Activated CD8-positive, alpha-beta memory T cell treated with anti-CD3 and anti-CD28 coated beads, Interleukin-2, amount 50 U/mL, for 48 hours (primary cell): ENCODE measurements around the gene IKZF2.

Experiments
- DNase-seq: peaks from one replicate; pipeline ENCODE4 v3.0.0-alpha.2; 2020

The IKZF2 gene

DNA sequence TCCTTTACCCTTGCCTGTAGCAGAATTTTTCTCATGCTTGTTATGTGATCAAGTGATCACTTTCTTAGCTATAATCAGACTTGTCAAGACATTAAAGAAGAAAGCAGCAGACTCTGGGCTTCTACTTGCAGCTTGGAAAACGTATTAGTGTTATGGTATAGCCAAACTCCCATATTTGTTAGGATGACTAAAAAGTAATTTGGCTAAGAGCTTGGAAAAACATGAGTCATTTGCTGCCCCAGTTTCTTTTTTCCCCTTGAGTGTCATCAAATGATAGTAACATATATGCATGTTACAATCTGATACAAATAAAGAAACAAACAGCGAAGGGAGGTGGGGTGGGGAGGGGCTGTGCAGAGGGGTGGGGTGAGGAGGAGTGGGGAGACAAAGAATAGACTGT, 155.5 kb downstream of the IKZF2 start:
- no peak for DNase-seq

DNA sequence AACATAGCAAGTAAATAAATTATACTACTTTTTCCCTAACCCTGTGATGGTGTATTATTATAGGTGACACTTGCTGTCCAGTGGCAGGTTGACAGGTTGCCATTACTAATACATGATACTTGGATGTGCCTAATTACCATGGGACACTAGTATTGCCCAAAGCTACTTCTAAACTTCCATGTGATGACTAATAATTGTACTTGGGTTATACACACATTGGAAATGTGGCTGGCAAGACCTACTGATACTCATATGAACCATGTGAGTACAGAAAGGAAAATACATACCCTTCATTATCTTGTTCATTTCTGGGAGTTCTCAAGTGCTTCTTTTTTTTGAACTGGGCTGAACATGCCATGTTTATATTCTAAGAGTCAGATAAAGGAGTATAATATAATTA, 156.4 kb downstream of the IKZF2 start:
- no peak for DNase-seq

DNA sequence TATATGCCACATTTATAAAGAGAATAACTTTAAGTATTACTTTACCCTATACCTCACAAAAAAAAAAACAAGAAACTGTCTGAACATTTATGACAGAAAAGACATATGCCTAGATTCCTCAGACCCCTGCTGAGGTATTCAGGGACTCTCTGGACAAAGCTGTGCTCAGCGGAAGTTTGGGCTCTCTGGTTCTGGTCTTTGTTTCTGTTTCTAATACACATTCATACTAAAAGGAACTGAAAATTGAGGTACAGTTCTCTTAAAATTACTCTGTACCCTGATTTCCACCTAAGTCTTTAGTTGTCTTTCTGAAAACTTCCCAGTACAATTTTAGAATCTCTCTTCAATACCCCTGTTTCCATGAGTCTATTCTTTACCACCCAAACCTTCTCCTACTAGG, 160.3 kb downstream of the IKZF2 start:
- DNase-seq: no peak

DNA sequence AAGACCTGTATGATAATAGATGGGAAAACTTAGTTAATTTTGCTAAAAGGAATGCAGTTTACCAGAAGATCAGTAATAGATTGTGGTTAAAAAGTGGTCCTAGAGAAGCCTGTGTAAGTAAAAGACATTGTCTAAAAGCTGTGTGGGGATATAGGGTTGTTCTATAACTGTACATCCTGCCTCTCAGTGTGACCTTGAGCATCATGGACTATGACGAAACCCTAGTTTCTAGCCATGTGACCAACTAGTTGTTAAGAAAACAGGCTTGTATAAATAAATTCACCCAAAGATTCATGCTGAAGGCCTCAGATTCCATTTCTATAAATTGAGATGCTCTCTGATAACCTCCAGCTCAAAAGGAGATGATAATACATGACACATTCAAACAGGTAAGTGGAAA, 160.7 kb downstream of the IKZF2 start:
- no peak for DNase-seq

DNA sequence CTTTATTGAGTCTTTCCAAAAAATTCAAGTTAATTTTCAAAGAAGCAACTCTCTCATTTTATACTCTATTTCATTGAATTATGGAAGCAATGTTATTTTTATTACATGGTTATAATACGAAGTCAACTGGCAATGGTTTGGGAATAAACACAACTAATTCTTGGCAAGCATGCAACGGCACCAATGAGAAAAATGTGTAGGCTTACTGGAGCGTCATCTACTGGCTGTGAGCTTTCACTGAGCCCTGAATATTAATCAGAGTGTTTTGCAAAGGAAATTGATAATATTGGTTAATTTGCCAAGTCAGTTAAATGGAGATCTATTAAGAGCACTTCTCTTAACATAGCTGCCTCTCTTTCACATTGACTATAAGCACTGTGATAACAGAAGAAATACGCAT, 163.9 kb downstream of the IKZF2 start:
- no peak for DNase-seq

DNA sequence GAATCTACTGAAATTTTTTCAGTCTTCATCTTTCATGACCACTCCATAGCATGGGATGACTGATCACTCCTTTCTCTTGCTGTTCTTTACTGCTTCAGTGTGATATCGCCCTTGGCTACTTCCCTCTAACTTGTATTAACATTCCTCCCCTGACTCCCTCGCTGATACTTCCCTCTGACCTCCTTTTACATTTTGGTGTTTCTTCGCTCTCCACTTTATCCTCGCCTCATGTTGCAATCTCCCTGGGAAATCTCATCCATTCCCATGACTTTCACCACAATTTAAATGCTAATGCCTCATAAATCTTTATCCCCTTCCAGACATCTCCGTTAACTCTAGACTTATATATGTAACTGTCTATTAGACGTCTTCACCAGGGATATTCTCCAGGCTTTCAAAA, 167.3 kb downstream of the IKZF2 start:
- DNase-seq: no peak

DNA sequence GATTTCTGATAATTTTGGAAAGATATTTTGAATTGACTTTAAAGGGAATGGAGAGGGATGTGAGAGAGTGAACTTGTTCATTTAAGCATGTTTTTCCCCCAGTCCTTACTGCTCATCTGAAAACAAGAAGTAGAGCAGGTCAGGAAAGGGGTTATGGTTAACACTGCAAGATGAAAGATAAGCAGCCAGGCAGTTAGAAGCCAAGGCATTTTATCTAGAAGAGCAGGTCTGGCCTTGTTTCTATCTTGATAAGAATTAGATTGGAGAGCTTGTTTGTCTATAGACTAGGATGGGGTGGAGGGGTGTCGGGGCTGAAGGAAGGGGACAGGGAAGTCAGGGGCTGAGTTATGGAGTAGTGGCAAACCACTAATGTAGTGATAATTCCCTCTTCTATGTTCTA, 171.6 kb downstream of the IKZF2 start:
- no peak for DNase-seq

DNA sequence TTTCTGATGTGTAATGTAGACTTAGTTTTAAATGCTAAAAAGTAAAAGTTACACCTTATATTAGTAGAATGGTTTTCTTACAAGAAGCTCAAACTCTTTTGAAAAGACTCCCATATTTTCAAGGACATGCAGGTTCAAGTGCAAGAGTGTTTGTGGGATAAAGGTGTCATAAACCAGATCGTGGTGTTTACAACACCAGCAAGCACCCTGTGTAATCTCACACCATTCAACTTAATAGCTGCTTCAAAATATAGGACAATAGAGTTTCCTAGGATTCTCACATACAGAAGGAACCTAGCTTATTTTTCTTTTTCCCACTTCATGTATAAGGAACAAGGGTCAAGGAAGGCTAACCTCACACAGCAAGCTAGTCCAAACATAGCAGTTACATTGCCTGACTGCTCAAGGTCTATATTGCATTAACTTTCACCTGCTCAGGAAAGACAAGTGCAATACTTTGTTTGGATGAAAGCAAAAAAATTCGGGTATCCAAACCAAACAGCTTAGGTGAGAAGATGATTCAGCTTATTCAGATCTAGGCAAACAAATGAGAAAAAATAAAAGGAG, 172.3 kb downstream of the IKZF2 start:
- no peak for DNase-seq

DNA sequence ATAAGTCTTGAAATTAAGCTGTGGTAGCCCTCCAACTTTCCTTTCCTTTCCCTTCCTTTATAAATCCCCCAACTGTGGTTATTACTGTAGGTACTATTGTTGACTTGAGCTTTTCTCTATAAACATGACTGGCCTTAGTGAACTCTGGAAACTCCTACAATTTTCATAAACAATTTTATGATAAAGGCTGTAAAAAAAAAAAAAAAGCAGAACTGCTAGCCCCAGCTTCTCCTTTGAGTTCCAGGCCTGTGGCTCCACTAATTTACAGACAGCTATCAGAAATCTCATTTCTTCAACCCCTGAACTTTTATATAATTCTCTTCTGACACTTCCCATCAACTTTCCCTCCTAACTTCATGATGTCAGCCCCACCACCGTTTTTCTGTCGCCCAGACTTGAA, 174.3 kb downstream of the IKZF2 start:
- DNase-seq: no peak

DNA sequence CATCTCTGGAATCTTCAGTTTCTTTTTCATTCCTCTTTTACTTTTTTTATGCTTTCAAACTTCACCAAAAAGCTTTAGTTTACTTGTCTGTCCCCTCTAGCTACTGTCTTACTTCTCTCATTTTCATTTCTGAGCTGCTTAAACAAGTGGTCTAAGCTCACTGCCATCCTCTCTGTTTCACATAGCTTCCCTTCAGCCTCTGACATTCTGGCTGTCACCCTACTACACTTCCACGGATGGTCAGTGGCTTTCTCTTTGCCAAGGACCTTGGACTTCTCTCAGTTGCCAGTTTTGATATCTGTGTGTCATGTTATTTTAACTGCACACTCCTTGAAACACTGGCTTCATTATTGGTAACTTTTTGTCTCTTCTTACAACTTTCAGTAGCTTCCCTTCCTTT, 176.1 kb downstream of the IKZF2 start:
- DNase-seq: no peak

DNA sequence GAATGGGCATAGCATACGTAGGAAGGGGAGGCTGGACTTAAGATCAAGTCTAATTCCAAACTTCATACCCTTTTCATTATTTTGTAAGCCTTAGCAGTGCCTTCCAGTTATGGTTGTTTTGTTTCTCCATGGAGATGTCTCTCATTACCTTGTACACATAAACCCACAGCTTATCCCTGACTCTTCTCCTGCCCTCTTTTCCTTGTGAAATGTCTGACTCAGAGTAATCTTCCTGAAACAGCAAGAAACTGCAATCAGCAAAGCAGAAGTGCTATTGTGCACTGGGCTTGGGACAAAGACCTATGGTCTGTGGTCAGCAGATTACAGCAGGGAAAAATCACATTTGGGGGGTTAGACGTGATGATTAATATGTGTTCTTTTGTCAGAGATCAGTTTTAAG, 176.7 kb downstream of the IKZF2 start:
- no peak for DNase-seq

DNA sequence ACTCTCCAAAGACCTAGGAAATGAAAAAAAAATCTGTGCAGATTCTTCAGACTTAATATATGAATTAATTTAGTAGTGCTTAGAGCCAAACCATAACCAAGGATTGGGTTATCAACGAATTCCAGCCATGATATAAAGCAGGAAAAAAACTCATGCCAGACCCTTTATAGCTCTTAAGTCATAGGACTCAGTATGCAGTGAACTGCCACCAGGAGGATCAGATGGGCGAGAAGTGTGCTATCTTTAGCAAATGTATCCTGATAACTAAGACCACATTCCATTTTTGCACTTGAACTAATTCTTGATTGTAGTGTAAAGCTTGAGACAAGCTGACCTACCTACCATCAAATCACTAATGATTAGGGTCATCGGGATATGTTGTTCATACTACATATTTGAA, 178.1 kb downstream of the IKZF2 start:
- no peak for DNase-seq

DNA sequence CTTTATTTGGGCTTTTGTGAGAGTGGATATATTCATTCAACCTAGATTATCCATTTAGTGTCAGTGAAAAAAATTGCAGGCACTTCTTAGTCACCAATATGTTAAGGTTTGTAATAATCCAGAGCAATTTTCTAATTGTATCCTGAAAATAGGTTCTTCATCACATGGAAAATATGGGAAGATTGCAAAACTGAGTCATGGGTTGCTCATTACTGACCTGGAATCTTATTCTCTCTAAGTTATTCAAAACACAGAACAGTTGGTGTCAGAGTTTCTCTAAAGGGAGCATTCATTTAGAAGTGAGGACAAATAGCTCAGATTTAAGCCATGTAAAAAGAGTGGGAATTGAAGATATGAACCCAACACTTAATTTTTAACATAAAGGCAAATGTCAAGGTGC, 181.3 kb downstream of the IKZF2 start:
- DNase-seq: no peak

DNA sequence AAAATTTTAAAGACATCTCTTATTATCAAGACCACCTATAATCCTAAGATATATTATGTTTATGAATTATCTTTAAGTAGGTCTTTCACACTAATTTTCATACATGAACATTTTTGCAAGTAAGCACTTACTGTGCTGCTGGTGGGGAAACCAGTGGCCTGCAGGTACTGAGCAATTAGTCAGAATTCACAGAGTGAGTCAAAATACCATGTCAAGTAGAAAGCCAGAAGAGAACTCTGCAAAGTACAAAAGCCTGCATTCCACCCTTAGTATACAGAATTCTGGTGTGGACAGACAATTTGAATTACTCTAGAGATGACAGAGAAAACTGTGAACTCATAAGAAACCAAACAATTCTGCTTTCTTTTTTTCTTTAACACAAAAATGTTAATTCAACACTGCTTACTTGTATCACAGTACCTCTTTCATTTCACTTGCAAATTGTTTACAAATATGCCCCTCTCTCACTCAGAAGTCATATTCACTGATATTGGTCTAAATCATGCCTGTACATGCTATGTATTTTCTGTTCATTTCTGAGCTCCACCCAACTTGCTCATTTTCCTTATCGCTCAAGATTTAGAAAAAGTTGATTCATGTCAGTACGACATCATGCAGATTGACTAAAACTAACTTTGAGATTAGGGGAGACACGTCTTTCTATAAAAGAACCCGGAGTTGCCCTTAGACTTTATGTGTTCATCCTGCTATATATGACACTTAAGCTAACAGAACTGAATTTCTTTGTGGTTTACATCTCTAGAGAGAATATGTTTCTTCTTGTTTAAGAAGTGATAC, 182.9 kb downstream of the IKZF2 start:
- no peak for DNase-seq

DNA sequence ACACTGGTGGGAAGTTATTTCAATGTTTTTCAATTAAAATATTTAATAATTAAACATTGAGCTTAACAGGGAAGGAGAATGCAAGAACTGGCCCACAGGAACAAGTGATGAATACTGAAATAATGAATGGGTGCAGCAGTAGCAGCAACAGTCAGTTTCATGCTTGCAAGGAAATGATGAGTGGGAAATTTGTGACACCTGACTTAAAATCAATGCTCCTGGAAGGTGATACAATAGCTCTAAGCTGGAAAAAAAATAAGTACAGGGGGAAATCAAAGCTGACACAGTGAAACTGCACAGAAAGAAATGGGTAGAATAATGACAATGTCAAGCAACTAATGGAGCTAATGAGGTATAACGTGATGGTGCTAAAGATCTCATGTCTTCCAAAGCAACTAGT, 184.5 kb downstream of the IKZF2 start:
- no peak for DNase-seq

DNA sequence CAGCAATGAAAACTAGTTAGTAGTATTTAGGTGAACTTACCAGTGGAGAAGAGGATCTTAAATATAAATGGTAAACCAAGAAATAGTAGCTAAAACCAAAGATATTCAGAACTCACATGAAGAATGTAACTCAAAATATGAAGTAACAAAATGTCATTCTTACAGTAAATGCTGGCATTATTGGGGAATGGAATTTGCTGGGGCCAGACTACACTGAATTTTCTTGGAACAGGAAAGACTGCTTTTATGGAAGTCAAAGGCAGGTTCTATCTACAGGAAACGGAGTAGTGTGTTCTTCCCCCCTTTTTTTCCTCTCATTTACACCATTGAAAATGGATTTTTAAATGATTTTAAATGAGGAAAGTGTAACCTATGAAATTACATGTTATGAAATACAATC, 188.7 kb downstream of the IKZF2 start:
- no peak for DNase-seq

DNA sequence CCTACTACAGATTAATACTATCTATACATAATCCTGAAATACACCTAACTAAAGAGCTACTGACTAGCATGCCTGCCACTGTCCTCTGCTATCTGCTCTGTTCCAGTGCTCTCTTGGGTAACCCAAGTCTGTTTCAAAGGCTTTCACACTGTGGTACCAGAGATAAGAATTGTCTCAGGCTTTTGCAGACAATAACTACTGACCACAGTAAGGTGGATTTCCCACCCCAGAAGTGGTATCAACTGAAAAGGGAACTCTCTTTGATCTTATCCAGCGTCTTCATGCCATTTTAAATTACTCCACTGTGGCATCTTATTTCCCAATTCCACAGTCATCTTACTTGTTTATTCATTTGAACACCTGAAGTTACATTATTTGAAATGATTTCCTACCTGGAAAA, 190.2 kb downstream of the IKZF2 start:
- no peak for DNase-seq

DNA sequence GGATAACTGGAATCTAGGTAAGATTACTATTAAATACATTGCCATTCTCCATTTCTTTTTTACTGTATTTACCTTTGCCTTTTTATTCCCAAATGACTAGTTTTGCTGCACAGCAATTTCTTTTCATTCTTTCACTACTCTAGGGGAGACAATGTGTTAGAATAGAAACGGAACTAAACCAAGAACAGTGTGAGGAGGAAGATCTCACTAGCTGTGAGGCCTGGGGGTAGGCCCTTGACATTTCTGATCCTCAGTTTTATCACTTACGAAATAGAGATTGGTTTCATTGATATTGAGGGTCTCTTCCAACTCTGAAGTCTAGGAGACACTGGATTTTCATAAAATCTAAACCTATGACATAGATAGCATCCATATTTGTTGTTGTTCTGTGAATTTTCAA, 191.1 kb downstream of the IKZF2 start:
- no peak for DNase-seq

DNA sequence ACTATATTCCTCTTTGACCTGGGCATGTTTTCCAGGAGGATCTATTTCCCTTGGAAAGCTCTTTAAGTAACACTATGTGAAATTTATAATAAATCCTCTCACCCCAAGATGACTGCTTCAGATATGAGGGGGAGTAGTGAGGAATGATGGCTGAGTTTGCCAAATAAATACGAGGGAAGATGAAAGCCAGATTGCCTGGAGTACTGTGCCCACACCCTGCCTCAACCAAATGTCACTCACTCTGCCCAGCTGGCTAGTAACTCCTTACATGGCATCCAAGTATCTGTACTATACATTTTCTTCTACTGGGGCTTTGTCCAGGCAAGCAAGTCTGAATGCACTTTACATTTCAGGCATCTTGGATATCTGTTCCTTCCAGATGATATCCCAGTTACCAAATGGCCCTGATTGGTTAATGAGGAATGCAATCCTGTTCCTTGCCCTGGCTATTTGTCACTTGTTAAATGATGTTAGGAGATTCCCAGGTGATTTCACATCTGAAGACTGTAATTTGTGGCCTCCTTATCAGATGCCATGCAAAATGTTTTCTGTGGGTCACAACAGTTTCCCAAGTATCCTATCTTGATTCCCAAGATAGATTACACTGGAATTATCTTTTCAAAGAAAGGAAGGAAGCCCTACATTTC, 191.8 kb downstream of the IKZF2 start:
- DNase-seq: no peak

DNA sequence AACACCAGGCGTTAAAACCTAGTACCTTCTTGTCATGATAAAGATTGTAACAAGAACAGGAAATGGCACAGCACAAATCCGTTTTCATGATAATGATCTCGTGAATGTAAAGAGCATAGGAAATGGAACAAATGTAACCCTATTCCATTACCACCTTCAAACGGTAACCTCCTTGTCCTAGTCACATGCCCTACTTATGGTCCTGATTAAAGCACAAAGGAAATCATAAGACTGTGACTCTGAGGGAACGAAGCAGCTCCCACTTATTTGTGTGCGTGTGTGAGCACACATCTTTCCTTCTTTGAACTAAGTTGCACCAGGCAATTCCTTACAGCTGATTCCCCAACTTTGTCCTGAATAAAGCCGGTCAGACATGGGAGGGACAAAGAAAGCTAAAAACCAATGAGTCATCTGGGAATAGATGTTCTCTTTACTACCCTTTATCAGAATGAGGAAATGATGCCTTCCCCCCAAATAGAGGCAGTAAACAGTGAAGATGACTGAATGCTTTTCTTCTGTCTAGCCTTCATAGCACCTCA, 192.6 kb downstream of the IKZF2 start:
- DNase-seq: no peak

DNA sequence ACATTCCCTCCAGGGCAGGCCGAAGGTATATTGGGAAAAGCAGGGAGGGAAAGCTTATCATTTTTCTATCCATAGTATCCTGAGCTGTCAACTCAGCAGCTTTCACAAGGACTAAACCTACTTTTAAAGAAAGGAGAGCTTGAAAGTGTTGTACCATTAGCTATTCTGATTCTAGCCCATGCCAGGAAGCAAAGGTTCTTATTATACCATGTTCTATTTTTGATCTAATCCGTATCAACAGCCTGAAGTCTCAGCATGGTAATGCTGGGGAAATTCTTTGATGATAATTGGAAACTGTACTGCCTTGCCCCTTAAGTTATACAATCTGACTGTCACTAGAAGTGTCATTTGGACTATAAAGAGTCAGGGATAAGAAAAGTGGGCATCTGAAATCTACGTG, 193.3 kb downstream of the IKZF2 start:
- no peak for DNase-seq

DNA sequence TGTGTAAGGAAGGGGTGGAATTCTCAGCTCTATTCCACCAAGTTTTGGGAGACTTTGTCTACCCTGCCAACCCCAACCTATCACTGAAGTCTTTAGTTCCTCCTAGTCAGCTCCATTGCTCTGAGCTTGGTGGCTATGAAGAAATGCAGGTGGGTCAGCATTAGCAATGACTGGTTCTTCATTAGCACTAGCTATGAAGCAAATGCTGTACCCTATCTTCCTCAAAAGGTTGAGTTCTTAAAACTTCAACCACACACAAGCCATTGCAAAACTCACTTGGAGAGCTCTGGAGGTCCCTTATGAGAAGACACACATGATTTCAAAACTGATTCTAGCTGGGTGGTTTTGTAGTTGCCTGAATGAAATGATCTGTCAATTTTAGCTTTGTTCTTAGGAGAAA, 193.8 kb downstream of the IKZF2 start:
- DNase-seq: no peak

DNA sequence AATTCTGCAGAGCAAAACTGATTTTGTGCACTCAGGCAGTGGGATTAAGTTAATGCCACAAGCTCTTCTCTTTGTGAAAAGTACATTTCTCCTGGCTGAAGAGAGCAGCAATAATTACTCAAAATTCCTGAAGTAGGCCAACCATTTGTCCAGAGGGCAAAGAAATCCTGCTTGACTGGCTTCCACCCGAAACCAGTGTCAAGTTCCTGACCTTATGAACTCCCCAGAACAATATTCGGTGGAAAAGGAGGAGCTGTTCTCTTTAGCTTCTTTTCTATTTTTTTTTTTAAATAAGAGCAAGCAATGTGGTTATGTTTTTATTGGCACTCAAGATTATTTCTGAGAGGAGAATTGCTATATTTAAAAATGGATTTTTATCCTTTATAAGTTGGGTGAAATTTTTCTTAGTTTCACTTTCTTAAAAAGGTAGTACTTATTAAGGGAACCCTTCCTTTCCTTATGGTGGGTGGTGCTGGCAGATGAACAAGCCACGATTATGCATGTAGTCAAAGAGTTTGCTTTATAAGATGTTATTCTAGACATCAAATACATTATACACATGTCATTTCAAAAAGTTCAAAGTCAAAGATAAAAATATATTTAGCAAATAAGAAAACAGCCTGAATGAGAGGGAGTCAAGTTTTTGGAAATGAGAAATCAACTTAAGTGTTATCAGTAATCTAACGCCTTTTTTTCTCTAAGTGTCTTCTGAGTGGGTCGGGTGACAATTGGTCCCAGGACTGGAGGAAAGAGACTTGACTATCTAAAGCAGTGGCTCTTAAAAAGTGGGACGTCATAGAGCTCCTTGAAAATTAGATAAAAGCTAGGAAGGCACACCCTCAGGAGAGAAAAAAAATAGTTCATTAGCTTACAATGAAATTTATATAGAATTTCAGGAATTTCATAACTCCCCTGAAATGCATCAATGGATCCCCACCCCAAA, 194.5 kb downstream of the IKZF2 start:
- no peak for DNase-seq
